NCI-H748 treated with DMSO at 0.1 percent for 48 hours (cell line): ENCODE data around the gene DPP6.
A peak's percentile ranks its signal among the peaks of the same experiment; 100 is the strongest.
"Not testable (repeated sequence)": the region's sequence is repeated elsewhere in the genome, so short reads cannot be mapped to it uniquely, and the experiment has no call there.

Experiments used
- DNase-seq: peaks from one replicate; lab custom pipeline; 2025; lab: John Stamatoyannopoulos, UW

DPP6 gene

DNA sequence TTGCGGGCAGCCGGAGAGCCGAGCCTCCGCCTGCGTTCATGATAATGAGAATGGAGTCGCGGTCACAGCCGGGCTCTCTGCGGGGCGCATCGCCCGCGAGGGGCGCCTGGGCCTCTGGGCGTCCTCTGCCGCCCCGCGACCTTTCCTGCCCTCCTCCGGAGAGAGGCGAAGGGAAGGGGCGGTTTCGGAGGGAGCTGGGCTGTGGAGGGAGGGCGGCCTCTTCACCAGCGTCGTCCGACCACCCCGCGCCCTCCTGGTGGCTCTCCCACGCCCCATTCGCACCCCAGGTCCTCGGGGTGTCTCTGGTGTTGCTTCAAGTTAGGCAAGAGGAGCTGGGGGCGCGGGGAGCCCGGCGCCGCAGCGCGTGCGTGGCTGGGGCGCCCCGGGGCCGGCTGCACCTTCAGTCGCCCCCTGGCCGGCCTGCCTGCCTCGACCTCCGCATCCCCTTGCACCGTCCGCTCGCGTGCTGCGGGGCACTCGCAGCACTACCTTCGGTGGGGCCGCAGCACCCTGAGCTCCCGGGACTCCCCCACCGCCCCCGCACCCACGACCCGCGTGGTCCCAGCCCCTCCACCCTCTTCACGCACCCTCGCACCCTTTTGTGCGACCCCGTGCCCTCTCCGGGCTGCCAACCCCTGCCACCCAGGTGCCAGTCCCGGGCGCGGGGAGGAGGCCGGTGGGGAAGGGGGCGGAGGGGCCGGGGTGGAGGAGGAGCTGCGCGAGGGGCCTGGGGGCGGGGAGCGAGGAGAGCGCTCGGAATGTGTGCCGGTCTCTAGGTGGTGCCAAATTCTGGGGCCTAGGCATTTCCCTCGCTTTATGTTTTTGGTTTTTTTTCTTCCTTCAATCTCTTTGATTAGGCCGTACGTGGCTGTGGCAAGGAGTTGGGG is at the start of gene DPP6:
Gene DPP6, plus strand, starts transcription at position 756 of the 887 bp plus-strand sequence.
- not testable (repeated sequence) for DNase-seq

DNA sequence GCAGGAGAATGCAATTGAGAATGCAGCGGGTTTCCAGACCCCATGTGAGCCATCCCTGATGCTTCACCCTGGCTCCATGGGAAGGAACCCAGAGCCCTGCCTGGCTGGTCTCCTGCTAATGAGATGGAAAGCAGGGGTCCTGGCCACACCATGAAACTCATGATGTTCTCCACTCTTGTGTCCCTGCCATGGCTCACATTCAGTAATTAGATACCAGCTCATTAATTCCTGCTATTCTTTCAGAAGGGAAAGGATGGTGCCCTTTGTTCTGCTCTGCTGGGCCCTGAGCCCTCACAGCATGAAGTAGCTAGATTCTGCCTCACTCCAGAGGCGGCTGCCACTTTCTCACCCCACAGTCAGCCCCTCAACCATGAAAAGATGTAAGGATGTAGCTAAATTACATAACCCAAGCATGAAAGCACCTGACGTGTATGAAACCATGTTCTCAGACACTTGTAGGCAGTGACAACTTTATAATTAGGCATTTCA is 42.7 kb upstream of the DPP6 start:
- DNase-seq: not testable (repeated sequence)

DNA sequence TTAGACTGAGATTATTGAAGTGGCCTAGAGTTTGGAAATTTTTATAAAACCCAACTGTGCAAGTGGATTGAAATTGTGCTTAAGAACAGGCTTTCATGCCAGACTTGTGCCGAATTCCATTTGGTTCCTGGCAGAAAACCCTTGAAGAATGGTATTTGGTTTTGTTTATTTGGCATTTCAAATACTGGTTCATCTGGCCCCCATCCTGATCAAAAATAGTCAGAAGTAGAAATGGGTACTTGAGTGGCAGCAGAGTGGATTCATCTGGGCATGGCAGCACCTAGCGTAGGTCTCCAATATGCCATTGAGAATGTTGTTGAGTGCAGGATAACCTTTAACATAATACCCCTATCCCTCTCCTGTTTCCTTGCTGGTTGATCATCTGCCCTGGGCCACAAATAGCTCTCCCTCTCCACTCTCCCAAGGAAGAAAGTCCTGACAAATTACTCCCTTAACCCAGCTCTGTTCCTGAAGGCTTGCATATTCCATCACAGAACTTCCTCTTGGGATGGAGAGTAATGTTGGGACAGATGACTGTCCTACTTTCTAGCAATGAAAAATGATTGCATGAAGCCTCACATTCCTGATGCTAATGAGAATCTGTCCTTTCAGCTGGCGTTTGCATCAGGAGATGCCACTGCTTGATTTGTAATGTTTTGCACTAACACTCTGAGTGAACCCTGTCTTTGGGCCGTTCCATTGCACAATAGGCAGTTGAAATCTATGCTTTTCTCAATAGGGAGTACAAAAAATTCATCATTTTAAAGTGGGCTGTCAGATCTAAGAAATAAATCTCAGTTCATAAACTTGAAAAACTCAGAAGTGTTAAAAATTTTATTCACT is 41.3 kb upstream of the DPP6 start:
- DNase-seq: not testable (repeated sequence)

GRCh38 chr7:154012800-154013199 is 39.4 kb upstream of the DPP6 start:
- not testable (repeated sequence) for DNase-seq

DNA sequence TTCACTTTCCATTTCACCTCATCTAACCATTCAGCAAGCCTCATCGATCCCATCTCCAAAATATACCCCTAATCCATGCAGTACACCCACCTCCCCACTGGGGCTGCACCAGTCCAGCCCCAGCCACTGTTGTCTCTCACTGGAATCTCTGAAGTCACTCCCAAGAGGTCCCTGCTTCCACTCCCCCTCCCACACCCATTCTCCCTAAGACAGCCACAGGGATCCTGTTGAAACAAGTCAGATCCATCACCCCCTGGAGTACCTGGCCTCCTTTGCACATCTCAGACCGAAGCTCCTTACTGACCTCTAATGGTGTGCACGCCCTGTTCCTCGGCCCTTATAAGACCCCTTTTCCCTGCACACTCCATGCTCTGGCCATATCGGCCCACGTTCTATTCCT is 36.6 kb upstream of the DPP6 start:
- DNase-seq: not testable (repeated sequence)

DNA sequence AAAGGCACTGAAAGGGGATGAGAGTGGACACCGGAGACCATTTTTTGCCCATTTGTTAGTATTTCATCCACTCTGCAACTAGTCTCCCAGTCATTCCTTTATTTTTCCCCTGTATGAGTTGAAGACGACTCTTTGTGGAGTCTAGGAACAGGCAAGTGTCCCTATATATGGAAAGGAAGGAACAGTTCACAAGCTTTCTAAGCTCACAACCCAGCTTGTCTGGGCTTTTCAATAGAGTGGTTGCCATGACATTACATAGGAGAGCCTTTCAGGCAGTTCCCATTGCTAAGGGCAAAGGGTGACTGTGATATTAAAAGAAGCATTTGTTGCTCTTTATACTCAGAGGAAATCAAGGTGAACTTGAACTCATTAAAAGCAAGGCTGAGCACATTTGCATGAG is 33.8 kb upstream of the DPP6 start:
- DNase-seq: not testable (repeated sequence)

- not testable (repeated sequence) for DNase-seq
Observed at GRCh38 chr7:154027805-154028204, 24.4 kb upstream of the DPP6 start.

GRCh38 chr7:154030476-154031080 is 21.6 kb upstream of the DPP6 start:
- DNase-seq: not testable (repeated sequence)

DNA sequence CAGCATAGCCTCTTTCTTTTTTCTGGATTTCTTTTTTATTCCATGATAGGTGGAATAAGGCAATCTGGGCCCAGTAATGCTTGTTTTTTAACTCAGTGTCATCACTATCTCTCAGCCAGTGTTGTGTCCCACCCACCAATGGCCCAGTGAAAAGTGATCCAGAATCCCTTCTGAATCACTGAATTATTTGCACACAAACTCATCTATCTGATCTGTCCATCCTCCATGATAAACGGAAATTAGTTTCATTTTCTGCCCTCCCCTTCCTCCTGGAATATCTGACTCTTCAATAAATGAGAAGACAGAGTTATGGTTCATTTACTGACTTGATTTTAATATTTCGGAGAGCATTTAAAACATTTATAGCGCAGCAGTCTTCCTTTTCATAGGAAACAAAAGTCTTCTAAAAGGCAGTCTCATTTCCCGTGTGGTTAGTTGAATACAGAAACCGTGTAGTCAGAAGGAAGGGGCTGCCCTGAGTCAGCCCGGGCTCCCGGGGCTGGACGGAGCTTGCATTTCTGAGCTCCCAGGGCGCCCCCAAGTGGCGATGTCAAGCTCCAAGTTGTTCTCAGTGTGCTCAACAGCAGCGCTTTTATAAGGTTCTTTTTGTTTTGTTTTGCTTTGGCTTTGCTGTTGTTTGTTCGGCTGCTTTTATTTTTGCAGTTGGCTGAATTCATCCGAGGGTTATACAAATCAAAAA is 12.6 kb upstream of the DPP6 start:
- not testable (repeated sequence) for DNase-seq

DNA sequence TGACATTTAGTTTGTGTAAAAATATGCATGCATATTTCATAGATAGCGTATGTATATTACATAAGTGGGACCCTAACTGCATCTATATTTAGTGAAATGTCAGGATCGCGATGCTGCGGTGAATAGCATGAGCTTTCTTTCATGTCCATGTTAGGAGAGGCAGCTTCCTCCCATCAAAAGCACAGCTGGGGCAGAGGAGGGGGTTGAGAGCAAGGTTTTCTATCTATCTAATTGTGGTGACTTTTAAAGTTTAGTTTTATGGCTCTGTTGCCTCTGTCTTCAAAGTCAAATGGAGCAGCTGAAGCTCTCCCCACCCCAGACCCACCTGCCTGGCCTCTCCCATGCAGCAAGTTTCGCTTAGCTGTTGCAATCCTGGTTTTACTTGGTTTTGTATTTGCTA is 1.8 kb upstream of the DPP6 start:
- DNase-seq: not testable (repeated sequence)

DNA sequence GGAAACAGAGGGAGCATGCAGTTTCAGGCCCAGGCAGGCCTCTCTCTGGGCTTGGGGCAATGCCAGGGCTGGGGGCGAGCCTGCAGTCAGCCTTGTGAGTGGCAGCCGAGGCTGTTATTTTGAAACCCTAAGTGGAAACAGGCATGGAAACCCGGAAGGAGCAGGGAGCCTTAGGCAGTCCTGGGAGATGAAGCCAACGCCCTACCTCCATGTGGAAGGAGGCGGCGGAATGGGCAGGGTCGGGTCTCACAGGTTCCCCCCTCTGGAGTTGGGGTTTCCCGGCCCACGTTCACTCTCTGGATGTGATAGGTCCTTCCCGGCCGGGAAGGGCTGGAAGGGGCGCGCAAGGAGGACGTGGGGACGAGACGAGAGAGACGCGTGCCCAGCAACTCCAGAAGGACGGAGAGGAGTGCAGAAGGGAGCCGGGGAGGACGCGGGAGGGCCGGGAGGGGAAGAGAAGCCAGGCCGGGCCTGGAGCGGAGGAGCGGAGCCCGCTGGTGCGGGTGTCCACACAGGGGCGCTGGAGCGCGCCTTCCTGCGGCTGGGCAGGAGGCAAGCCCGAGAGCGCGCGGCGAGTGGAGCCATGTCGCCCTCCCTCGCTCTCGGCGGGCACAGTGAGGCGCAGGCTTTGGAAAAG is 1.1 kb upstream of the DPP6 start:
- DNase-seq: not testable (repeated sequence)

- not testable (repeated sequence) for DNase-seq
Observed at GRCh38 chr7:154052530-154053252, 493 bp downstream of the DPP6 start.

DNA sequence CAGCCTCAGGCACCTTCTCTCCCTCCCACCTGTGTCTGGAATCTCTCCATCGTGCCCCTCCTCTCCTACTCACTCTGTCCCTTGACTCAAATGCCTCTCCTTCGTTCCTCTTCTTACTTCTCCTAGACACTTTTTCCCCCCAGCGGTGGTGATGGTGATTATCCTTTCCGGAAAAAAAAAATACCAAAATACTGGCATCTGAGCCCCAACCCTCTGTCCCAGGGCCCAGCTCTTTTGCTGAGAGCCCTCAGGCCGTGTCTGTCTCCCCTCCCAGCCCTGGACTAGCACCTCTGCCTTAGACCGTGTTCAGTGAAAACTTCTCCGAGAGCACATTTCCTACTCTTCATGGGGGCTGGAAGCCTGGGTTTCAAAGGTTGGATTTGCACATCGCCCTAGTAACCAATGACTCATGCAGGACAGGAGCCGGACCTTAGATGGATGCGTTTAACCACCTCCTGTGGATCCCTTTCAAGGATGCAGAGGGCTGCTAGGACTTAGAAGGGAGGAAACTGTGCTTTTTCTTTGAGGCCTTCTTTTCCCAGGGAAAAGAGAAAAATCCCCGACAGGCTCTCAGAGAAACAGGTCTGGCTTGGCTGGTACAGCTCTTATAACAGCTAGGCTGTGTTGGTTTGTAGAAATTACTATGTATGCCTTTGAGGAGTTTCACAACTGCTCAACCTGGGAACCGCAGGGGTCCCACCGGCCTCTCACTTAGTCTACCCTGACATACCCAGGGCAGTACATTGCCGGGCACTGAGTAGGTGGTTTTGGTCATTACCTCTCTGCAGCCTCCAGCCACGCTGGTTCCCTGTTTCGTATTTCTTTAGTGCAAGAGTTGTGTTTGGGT is 1.5 kb downstream of the DPP6 start:
- DNase-seq: not testable (repeated sequence)

DNA sequence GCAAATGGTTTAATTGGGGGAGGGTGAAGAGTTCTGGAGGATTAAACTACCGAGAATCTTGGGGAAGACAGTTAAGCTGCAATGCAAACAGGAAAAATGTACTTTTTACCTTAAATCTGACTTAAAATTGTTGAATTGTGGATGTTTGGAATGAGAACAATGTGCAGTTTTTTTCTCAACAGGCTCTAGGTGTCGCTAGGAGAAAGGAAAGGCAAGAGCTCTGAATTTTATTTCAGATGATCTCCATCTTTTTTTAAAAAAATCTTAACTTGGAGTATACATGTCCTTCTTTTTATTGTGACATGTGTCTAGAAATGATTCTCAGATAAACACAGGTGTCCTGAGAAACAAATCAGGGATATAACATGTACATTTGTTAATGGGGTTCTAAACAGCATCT is 2.5 kb downstream of the DPP6 start:
- not testable (repeated sequence) for DNase-seq

DNA sequence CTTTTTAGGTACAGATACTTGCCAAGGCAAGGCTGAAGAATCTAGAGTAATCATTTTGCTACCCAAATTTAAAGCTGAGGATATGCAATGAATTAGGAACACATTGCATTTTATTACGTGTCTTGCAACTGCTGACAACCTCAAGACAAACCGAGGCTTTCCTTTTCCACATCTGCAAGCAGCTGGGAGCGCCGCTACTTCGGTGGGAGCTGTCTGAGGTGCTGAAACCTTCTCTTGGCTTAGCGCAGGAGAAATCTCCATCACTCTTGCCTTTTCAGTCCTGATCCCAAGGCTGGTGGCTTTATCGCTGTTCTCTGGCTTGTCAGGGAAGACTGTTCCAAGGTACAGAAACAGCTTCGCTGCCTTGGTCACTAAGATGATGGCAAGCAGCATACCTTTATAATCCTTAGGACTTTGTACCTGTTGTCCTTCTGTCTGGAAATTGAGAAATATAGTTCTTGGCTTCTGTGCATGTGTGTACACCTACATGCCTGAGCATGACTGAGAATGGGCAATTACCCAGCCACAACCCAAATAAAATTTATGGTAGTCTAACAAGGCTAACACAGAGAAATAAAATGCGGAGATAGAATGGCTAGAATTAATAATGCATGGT is 3.4 kb downstream of the DPP6 start:
- DNase-seq: not testable (repeated sequence)

DNA sequence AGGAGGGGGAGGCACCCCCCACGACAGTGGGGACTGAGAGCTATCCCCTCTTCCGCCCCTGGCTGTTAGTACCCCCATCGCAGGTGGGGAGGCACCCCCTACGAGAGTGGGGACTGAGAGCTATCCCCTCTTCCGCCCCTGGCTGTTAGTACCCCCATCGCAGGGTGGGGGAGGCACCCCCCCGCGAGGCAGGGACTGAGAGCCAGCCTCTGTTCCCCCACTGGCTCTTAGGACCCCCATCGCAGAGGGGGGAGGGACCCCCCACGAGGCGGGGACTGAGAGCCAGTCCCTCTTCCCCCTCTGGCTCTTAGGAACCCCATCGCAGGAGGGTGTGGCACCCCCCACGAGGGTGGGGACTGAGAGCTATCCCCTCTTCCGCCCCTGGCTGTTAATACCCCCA is 6.6 kb downstream of the DPP6 start:
- not testable (repeated sequence) for DNase-seq

GRCh38 chr7:154060551-154060950 is 8.4 kb downstream of the DPP6 start:
- DNase-seq: not testable (repeated sequence)

- DNase-seq: peak; percentile 18
Observed at GRCh38 chr7:154071833-154072232, 19.6 kb downstream of the DPP6 start.
